NCI-H1436 treated with DMSO at 0.1 percent for 48 hours (cell line): ENCODE data around the gene RUFY3.
"Not testable (repeated sequence)": the region's sequence is repeated elsewhere in the genome, so short reads cannot be mapped to it uniquely, and the experiment has no call there.

Experiments
- DNase-seq: peaks from one replicate; lab custom pipeline; 2025; lab: John Stamatoyannopoulos, UW

RUFY3 gene

DNA sequence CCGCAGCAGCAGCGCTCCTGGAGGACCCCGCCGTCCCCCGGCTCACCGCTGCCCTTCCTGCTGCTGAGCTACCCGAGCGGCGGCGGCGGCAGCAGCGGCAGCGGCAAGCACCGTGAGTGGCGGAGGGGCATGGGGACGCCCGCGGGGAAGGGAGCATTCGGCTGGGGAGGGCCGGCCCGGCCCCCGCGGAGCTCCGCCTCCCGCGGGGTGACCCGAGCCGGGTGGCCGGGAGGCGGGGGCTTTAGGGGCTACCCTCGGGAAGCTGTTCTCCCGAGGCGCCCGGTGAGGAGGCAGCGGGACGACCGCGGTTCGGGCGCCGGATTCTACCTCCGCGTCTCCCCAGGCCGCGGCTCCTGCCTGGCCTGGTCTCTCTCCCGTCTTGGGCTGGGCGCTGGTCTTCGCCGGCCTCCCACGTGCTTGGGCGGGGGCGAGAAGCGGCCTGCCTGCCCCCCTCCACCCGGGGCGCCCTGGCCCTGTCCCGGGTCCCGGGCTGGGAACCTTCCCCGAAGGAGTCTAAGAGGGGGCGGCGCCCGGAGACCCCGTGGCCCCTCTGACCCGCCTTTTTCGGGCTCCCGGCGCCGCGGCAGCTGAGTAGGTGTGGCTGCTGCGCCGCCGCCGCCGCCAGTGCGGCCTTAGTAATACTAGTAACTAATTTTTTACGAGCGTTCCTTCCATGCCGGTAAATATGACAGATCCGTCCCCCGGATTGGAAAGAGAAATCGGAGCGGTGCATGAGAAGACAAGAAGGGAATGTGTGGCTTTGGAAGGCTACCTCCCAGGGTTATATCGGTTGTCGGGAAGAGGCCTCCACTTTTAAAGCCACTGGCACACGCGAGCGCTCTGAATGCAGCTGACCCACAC, 16.4 kb upstream of the RUFY3 start:
- DNase-seq = no peak

DNA sequence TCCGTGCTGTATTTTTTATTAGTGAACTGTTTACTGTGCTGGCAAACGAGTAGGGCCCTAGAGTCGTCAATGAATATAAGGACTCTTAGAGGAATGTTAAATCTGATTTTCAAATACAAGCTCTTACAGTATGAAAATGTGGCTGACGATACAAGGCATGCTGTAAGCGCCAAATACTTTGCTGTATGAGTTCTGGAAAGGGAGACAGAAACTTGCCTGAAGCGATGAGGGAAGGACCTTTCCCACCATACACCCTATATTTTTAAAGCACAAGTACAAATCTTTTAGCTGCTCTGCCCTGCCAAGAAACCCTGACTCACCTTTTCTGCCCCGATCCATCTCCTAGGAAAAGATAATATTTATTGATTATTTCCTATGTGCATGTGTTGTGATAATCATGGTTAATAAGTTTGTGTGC, 15.7 kb upstream of the RUFY3 start:
- DNase-seq = no peak

DNA sequence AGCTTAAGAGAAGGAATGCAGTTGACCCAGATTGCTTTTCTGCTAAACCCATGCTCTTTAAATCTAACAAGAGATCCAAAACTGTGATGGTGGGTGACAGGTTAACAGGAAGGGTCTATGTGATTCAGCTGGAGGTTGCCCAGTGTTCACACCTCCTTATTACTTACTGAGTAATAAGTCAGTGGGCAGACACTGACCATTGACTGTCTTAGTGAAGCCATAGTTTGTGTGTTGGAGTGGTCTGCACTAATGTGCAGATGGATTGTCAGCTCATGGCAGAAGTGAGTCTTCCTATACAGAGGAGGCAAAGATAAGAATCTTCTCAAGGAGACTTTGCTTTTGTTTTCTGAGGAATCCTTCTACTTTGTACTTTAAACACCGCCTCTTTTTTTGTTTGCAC, 15.2 kb upstream of the RUFY3 start:
- no peak for DNase-seq

GRCh38 chr4:70709611-70710205, 12.1 kb upstream of the RUFY3 start:
- no peak for DNase-seq

DNA sequence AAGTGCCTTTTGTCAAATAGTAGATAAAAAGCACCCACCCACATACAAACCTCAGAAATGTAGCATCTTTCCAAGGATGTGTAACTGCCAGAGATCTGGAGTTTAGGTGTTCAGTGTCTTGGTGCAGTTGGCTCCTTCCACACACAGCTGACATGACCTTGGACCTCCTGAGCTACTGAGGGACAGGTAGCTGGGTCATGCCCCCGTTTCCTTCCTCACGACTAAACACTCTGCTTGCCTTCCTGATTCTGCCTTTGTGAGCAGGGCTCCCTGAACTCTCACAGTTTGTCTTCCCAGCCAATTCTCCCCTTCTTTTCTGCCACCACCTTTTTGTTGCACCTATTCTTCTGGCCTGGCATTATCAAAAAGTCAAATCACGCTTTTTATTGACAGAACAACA, 10.2 kb upstream of the RUFY3 start:
- no peak for DNase-seq

DNA sequence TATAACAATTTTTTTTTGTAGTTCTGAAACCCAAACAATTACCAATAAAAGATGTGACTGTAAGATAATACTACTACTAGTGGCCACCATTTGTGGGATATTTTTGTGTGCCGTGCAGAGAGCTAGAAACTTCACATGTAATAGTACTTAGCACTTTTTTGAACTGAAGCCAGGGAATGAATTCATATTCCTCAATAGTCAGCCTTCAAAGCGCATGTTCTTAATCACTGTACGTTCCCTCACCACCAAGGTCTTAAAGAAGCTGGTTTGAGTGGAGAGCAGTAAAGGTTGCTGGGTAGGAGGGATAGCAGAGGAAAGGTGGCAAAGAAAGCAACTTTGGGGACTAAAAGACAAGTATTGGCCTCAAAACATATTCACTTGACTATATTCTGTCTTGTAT, 9.6 kb upstream of the RUFY3 start:
- no peak for DNase-seq

DNA sequence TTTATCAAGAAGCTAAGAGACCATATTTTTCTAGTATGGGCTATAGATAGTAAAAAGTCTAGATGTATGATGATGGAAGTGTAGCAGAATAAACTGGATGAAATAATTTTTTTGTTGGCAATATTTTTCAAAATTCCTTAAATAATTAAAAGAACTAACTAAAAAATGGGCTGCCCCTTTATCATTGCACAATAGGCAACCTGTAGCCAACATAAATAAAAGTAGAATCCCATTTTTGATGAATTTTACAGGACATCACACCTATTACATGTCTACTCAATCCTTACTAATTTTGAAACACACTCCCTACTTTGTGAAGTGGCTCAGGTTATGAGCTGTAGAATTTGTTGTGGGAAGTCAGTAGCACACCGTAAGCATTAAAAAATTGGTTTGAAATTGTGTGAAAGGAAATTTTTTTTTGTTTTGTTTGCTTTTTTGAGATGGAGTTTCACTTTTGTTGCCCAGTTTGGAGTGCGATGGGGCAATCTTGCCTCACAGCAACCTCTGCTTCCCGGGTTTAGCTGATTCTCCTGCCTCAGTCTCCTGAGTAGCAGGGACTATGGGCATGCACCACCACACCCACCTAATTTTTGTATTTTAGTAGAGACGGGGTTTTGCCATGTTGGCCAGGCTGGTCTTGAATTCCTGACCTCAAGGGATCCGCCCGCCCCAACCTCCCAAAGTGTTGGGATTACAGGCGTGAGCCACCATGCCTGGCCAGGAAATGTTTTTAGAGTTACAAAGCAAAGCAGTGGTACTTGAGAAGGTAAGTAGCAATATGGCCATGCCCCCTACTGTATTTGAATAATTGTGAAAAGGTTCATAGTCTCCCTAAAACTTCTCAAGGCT, 8.9 kb upstream of the RUFY3 start:
- no peak for DNase-seq

DNA sequence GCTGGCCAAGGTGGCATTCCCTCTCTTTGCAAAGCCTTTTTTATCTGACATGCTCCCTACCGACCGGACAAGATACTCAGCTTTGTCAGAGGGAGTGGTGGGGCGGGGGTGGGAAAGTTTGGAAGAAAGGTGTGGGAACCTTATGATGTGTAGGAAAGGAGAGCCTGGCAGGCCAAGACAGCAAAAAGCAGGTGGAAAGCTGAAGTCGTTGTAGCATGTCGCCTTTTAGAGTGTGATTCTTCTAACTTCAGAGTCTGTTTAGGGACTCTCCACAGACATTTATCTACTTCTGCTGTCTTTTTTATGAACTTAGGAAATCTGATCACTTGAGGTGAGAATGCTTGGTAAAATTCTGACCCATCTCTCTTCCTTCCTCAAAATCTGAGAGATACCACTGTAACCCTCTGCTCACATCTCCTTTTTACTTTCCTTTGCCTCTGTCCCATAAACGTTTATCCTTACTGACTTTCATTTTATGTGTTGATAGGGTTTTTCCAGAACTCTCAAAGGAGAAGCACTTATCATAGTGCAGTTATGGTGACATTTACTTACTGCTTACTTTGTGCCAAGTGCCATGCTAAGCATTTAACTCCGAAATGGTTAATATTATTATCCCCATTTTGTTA, 8.2 kb upstream of the RUFY3 start:
- no peak for DNase-seq

GRCh38 chr4:70714079-70714887, 7.5 kb upstream of the RUFY3 start:
- no peak for DNase-seq

DNA sequence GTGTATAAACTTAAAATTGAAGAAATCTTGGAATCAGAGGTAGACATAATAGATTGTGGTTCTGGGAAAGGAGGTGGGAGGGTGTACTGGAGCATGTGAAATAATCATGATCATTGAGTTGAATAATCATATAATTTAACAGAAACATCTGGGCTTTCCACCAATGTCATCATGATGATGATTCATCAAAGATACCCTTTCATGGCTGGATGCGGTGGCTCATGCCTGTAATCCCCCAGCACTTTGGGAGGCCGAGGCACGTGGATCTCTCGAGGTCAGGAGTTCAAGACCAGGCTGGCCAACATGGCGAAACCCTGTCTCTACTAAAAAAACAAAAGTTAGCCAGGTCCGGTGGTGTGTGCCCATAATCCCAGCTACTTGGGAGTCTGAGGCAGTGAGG, 6.7 kb upstream of the RUFY3 start:
- no peak for DNase-seq

- no peak for DNase-seq
Measured at GRCh38 chr4:70718811-70719604, 2.8 kb upstream of the RUFY3 start.

GRCh38 chr4:70722199-70722791, 531 bp downstream of the RUFY3 start:
- DNase-seq = no peak

- no peak for DNase-seq
Measured at GRCh38 chr4:70724463-70724862, 2.7 kb downstream of the RUFY3 start.

- no peak for DNase-seq
Measured at GRCh38 chr4:70725633-70726032, 3.9 kb downstream of the RUFY3 start.

DNA sequence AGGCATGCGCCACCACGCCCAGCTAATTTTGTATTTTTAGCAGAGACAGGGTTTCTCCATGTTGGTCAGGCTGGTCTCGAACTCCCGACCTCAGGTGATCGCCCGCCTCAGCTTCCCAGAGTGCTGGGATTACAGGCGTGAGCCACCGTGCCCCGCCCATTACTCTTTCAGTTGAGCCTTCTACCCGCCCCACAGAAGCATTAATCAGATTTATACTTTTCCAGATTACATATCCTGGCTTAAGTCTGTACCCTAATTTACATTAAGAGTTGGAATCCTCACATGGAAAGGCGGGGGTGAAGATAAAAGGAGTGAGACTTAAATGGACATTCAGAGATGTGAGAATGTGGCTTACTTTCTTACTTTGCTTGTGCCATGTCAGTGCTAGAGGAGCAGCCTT, 4.8 kb downstream of the RUFY3 start:
- DNase-seq = not testable (repeated sequence)

DNA sequence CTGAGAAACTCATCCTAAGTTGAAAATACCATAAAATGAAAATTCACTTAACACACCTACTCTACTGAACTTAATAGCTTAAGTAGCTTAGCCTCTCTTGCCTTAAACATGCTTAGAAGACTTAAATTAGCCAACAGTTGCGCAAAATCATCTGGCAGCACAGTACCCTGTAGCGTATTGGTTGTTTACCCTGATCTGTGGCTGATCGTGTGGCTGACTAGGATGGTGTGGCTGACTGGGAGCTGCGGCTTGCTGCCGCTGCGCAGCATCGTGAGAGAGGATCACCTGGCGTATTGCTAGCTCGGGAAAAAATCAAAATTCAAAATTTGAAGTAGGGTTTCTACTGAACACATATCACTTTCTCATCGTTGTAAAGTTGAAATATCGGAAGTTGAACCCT, 6.3 kb downstream of the RUFY3 start:
- no peak for DNase-seq

GRCh38 chr4:70732878-70733277, 11.1 kb downstream of the RUFY3 start:
- not testable (repeated sequence) for DNase-seq

GRCh38 chr4:70734168-70734954, 12.6 kb downstream of the RUFY3 start:
- DNase-seq = no peak

GRCh38 chr4:70734971-70735370, 13.2 kb downstream of the RUFY3 start:
- DNase-seq = no peak
